Loucy (cell line): ENCODE results near the gene ABCB9.

ENCODE experiments used
- H2AFZ ChIP-seq: fragments of 200-600 bp; sonication (generic); 2 replicates; pipeline ENCODE4 v1.6.0; 2016; ENCODE audit warnings: antibody characterized with exemption, mild to moderate bottlenecking, low read length, moderate library complexity
- H3F3A ChIP-seq: fragments of 200-600 bp; 2 replicates; pipeline ENCODE4 v1.6.0; 2016; ENCODE audit warnings: antibody characterized with exemption, low read depth, mild to moderate bottlenecking
- H3K27me3 ChIP-seq: fragments of 200-600 bp; sonication (generic); 2 replicates; pipeline ENCODE4 v1.6.1; 2014; ENCODE audit warnings: low read length, mild to moderate bottlenecking; ENCODE audit not compliant: insufficient read depth, poor library complexity, severe bottlenecking
- H3K36me3 ChIP-seq: fragments of 200-600 bp; sonication (generic); 2 replicates; pipeline ENCODE4 v1.6.1; 2016; ENCODE audit warnings: low read length; ENCODE audit not compliant: insufficient read depth
- H3K4me1 ChIP-seq: fragments of 200-600 bp; sonication (generic); 2 replicates; pipeline ENCODE4 v1.5.1; 2014; ENCODE audit warnings: low read length, mild to moderate bottlenecking; ENCODE audit not compliant: insufficient read depth, poor library complexity, severe bottlenecking
- H3K4me2 ChIP-seq: fragments of 200-600 bp; sonication (generic); 2 replicates; pipeline ENCODE4 v1.6.0; 2014; ENCODE audit warnings: antibody characterized with exemption, low read length, low read depth, mild to moderate bottlenecking; ENCODE audit not compliant: poor library complexity, severe bottlenecking
- H3K4me3 ChIP-seq: fragments of 200-600 bp; sonication (generic); 2 replicates; pipeline ENCODE4 v1.5.1; 2014; ENCODE audit warnings: low read length, mild to moderate bottlenecking, mixed read lengths; ENCODE audit not compliant: poor library complexity, severe bottlenecking
- H3K79me2 ChIP-seq: fragments of 200-600 bp; sonication (generic); 2 replicates; pipeline ENCODE4 v1.6.1; 2014; ENCODE audit warnings: low read length; ENCODE audit not compliant: insufficient read depth
- H3K9ac ChIP-seq: fragments of 200-600 bp; sonication (generic); 2 replicates; pipeline ENCODE4 v1.6.0; 2014; ENCODE audit warnings: mild to moderate bottlenecking, low read depth, low read length, moderate library complexity; ENCODE audit not compliant: poor library complexity, severe bottlenecking
- H3K9me2 ChIP-seq: fragments of 200-600 bp; sonication (generic); replicated peaks from 2 replicates; pipeline ENCODE4 v1.6.1; 2016; ENCODE audit warnings: low read depth, low read length, mixed read lengths
- H3K9me3 ChIP-seq: fragments of 200-600 bp; sonication (generic); 2 replicates; pipeline ENCODE4 v1.6.1; 2014; ENCODE audit warnings: mild to moderate bottlenecking, antibody characterized with exemption, low read length, low read depth; ENCODE audit not compliant: insufficient read depth
- H4K20me1 ChIP-seq: fragments of 200-600 bp; sonication (generic); 2 replicates; pipeline ENCODE4 v1.6.0; 2014; ENCODE audit warnings: antibody characterized with exemption, low read length, mild to moderate bottlenecking; ENCODE audit not compliant: insufficient read depth, poor library complexity, severe bottlenecking
- EZH2phosphoT487 ChIP-seq: fragments of 200-600 bp; IDR thresholded peaks from 2 replicates; pipeline ENCODE4 v1.6.1; 2018; ENCODE audit warnings: antibody characterized with exemption, mild to moderate bottlenecking, moderate library complexity, borderline replicate concordance
- TF ChIP-seq, protein P1 (sequence below): fragments of 200-600 bp; sonication (generic); conservative IDR thresholded peaks from 2 replicates; pipeline ENCODE4 v1.5.1; 2014; ENCODE audit warnings: mild to moderate bottlenecking, antibody characterized with exemption, low read length

ABCB9 gene

DNA sequence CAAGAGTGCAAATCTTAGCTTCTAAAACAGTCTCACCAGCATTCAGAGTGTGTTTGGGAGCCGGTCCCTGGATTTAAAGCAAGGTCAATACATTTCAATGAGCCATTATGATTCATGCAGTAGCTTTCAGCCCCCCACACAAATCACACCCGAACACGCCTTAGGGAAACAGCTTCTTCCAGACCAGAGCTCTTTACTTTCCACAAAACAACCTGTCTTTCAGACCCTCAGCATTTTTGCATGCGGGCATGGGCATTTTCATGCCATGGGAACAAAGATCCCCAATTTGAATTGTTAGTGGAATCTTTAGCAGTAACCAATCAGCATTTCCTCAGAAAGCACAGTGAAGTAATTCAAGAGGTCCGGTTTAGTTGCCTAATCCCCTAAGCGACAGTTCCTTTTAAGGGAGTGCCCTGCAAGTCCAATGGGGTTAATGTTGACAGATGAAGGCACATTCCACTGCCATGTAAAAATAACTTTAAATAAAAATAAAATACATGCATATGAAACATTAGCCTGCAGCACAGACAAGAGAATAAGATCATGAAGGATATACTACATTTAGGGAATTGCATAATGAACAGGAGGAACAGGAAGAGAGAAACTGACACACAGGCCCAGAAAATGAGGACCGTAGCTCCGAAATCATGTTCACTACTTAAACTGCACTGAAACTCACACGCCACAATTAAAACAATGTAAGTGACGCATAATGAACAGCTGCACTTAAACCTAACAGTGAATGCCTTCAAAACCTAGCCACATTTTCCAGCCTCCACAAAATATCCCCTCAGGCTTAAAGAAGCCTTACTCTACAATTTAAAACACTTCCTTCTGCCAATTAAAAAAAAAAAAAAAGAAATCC, 74.4 kb downstream of the ABCB9 start:
- Histone ChIP-seq H4K20me1 (peaks cover 54% of the 10 kb centered on the region), H3K9ac (peak overlapping the region; percentile 2), H3K4me1 (peaks cover 60% of the 10 kb centered on the region), H3K4me2 (peak overlapping the region; percentile 94), H3K36me3 (no peaks in the 10 kb centered on the region), H3K9me3 (no peaks in the 10 kb centered on the region), H3K9me2 (no peaks in the 10 kb centered on the region), H3K27me3 (no peaks in the 10 kb centered on the region), H2AFZ (no peak overlapping the region), H3K4me3 (peak overlapping the region; percentile 59), H3K79me2 (peaks cover 96% of the 10 kb centered on the region), H3F3A (peaks cover 2% of the 10 kb centered on the region; the same call in 1 of the 2 replicates)
- TF ChIP-seq EZH2phosphoT487: no peak
- TF ChIP-seq, protein P1, sequence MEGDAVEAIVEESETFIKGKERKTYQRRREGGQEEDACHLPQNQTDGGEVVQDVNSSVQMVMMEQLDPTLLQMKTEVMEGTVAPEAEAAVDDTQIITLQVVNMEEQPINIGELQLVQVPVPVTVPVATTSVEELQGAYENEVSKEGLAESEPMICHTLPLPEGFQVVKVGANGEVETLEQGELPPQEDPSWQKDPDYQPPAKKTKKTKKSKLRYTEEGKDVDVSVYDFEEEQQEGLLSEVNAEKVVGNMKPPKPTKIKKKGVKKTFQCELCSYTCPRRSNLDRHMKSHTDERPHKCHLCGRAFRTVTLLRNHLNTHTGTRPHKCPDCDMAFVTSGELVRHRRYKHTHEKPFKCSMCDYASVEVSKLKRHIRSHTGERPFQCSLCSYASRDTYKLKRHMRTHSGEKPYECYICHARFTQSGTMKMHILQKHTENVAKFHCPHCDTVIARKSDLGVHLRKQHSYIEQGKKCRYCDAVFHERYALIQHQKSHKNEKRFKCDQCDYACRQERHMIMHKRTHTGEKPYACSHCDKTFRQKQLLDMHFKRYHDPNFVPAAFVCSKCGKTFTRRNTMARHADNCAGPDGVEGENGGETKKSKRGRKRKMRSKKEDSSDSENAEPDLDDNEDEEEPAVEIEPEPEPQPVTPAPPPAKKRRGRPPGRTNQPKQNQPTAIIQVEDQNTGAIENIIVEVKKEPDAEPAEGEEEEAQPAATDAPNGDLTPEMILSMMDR: no peak

DNA sequence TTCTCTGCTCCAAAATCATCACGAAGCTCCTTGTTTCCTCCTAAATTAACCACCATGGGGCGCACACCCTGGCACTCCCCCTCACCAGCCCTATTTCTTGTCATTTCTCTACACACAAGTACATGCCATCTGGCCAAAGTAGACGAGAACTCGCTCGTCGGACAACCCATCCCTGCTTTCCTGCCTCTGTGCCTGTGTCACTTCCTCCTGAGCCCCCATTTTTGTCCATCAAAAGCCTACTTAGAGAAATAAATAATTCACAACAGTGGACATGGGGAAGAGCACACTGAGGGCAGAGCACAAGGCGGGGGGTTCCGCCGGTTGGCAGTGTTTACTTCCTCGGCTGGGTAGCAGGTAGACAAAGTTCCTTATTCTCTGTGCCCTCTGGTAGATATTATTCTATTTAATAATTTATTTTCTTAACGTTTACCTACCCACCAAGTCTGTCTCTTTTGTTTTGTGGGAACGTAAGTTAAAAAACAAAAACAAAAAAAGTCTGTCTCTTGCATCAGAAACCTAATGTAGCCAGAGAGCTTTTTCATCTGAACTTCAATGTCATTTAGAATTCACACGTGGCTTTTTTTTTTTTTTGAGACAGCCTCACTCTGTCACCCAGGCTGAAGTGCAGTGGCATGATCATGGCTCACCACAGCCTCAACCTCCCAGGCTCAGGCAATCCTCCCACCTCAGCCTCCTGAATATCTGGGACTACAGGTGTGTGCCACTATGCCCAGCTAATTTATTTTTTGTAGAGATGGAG, 76.3 kb downstream of the ABCB9 start:
- H3K9me2 ChIP-seq: no peaks in the 10 kb centered on the region
- peaks cover 68% of the 10 kb centered on the region for H3K4me1 ChIP-seq
- no peaks in the 10 kb centered on the region for H3K36me3 ChIP-seq
- H3K4me3 ChIP-seq: no peak overlapping the region
- H3K79me2 ChIP-seq: peaks cover 98% of the 10 kb centered on the region
- no peaks in the 10 kb centered on the region for H3K27me3 ChIP-seq
- no peak for TF ChIP-seq EZH2phosphoT487
- TF ChIP-seq, protein P1: no peak
- H3K4me2 ChIP-seq: peak overlapping the region; percentile 94
- peaks cover 62% of the 10 kb centered on the region for H4K20me1 ChIP-seq
- no peaks in the 10 kb centered on the region for H3F3A ChIP-seq
- no peak overlapping the region for H2AFZ ChIP-seq
- H3K9me3 ChIP-seq: no peaks in the 10 kb centered on the region
- H3K9ac ChIP-seq: no peak overlapping the region

DNA sequence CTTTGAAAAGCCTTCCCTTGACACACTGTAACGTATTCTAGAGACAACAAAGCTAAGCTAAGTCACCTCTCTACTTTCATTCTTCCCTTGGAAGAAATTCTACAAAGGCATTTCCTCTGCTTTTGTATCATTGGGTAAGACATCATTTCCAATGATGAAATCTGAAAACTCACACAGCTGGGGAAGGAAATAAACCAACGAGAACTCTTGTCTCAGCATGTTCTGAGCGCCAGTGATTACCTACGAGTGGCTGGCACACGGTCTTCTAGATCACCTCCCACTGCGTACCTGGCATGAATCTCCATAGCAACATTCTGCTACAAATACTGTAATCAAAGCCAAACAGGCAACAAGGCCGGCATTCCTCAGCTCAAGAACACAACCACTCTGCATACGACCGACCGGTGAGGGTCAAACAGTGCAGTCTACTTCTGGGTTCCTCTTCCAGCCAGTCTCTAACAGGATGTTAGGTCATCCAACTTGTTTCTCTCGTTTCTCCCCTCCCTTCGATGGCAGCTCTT, 78.0 kb downstream of the ABCB9 start:
- no peak overlapping the region for H2AFZ ChIP-seq
- no peaks in the 10 kb centered on the region for H3K36me3 ChIP-seq
- H4K20me1 ChIP-seq: peaks cover 73% of the 10 kb centered on the region
- H3K4me1 ChIP-seq: peaks cover 70% of the 10 kb centered on the region
- peaks cover 98% of the 10 kb centered on the region for H3K79me2 ChIP-seq
- H3K9me2 ChIP-seq: no peaks in the 10 kb centered on the region
- no peaks in the 10 kb centered on the region for H3F3A ChIP-seq
- TF ChIP-seq EZH2phosphoT487: no peak
- TF ChIP-seq, protein P1: no peak
- H3K27me3 ChIP-seq: no peaks in the 10 kb centered on the region
- peak overlapping the region; percentile 45 for H3K9ac ChIP-seq
- peak overlapping the region; percentile 37 for H3K4me3 ChIP-seq
- peak overlapping the region; percentile 67 for H3K4me2 ChIP-seq
- H3K9me3 ChIP-seq: no peaks in the 10 kb centered on the region
